DMS153 (cell line): ENCODE results near the gene LUC7L3.
"Not testable (repeated sequence)": the region's sequence is repeated elsewhere in the genome, so short reads cannot be mapped to it uniquely, and the experiment has no call there.

Experiments
- DNase-seq: peaks from one replicate; lab custom pipeline; 2025; lab: John Stamatoyannopoulos, UW

Gene LUC7L3

GRCh38 chr17:50783193-50783660 lies 63.8 kb downstream of the LUC7L3 start:
- DNase-seq: peak; percentile 67

- DNase-seq: no peak
These were observed 64.5 kb downstream of the LUC7L3 start for GRCh38 chr17:50783905-50784304.

GRCh38 chr17:50785126-50785525 lies 65.7 kb downstream of the LUC7L3 start:
- DNase-seq: no peak

- DNase-seq: peak; percentile 39
These were observed 66.7 kb downstream of the LUC7L3 start for GRCh38 chr17:50785946-50786570.

GRCh38 chr17:50787106-50787505 lies 67.7 kb downstream of the LUC7L3 start:
- no peak for DNase-seq

- DNase-seq: no peak
These were observed 71.2 kb downstream of the LUC7L3 start for GRCh38 chr17:50790618-50791017.

GRCh38 chr17:50792132-50792531 lies 72.7 kb downstream of the LUC7L3 start:
- no peak for DNase-seq

GRCh38 chr17:50793007-50793406 lies 73.6 kb downstream of the LUC7L3 start:
- DNase-seq: no peak

- no peak for DNase-seq
These were observed 75.0 kb downstream of the LUC7L3 start for GRCh38 chr17:50794361-50794760.

GRCh38 chr17:50797135-50797810 lies 77.9 kb downstream of the LUC7L3 start:
- DNase-seq: no peak

- DNase-seq: no peak
These were observed 79.3 kb downstream of the LUC7L3 start for GRCh38 chr17:50798424-50799288.

- no peak for DNase-seq
These were observed 80.2 kb downstream of the LUC7L3 start for GRCh38 chr17:50799582-50799981.

- no peak for DNase-seq
These were observed 80.8 kb downstream of the LUC7L3 start for GRCh38 chr17:50800196-50800700.

- no peak for DNase-seq
These were observed 83.5 kb downstream of the LUC7L3 start for GRCh38 chr17:50802609-50803571.

GRCh38 chr17:50803676-50804075 lies 84.3 kb downstream of the LUC7L3 start:
- no peak for DNase-seq

GRCh38 chr17:50804749-50805475 lies 85.5 kb downstream of the LUC7L3 start:
- DNase-seq: not testable (repeated sequence)

GRCh38 chr17:50805486-50805885 lies 86.1 kb downstream of the LUC7L3 start:
- no peak for DNase-seq
